ENCODE results near the gene WDR37.

DNA sequence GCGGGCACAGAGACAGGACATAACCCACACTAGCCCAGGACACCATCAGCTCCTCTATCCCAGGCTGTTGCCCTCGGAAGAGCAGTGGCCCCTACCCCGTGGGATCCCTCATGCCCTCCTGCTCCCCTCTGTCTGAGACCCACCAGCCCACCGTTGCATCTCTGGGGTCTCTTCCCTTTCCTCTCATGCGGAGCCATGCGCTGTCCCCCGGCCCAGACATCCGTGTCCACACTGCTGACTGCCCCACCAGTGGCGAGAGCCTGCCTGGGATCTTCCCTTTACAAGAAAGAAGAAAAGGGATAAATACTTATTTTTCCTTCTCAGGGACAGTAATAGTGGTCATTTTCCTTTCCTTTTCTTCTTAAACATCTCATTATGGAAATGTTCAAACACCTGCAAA is 115.4 kb downstream of the WDR37 start:
- no peak for TF ChIP-seq TAF1 (IDR thresholded peaks at IDR 0.05; ENCODE audit: low read depth)
- TF ChIP-seq EP300 (IDR thresholded peaks at IDR 0.05; ENCODE audit: borderline replicate concordance), result no peak
- no peak for TF ChIP-seq EGR1 (IDR thresholded peaks at IDR 0.05)
- no peak for TF ChIP-seq FOXM1 (IDR thresholded peaks at IDR 0.05; ENCODE audit: borderline replicate concordance, low read depth)
- TF ChIP-seq, protein P1, sequence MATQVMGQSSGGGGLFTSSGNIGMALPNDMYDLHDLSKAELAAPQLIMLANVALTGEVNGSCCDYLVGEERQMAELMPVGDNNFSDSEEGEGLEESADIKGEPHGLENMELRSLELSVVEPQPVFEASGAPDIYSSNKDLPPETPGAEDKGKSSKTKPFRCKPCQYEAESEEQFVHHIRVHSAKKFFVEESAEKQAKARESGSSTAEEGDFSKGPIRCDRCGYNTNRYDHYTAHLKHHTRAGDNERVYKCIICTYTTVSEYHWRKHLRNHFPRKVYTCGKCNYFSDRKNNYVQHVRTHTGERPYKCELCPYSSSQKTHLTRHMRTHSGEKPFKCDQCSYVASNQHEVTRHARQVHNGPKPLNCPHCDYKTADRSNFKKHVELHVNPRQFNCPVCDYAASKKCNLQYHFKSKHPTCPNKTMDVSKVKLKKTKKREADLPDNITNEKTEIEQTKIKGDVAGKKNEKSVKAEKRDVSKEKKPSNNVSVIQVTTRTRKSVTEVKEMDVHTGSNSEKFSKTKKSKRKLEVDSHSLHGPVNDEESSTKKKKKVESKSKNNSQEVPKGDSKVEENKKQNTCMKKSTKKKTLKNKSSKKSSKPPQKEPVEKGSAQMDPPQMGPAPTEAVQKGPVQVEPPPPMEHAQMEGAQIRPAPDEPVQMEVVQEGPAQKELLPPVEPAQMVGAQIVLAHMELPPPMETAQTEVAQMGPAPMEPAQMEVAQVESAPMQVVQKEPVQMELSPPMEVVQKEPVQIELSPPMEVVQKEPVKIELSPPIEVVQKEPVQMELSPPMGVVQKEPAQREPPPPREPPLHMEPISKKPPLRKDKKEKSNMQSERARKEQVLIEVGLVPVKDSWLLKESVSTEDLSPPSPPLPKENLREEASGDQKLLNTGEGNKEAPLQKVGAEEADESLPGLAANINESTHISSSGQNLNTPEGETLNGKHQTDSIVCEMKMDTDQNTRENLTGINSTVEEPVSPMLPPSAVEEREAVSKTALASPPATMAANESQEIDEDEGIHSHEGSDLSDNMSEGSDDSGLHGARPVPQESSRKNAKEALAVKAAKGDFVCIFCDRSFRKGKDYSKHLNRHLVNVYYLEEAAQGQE (IDR thresholded peaks at IDR 0.05; ENCODE audit: low read depth), result no peak
- TF ChIP-seq RAD21 (IDR thresholded peaks at IDR 0.05; ENCODE audit: low read depth), result no peak
- TF ChIP-seq NFIC (IDR thresholded peaks at IDR 0.05), result no peak
- no peak for TF ChIP-seq YY1 (IDR thresholded peaks at IDR 0.05; ENCODE audit: low read depth)
- no peak for TF ChIP-seq USF1 (IDR thresholded peaks at IDR 0.05)
- TF ChIP-seq, protein P2, sequence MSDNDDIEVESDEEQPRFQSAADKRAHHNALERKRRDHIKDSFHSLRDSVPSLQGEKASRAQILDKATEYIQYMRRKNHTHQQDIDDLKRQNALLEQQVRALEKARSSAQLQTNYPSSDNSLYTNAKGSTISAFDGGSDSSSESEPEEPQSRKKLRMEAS (IDR thresholded peaks at IDR 0.05), result no peak
- no peak for TF ChIP-seq CEBPB (IDR thresholded peaks at IDR 0.05)
- no peak for TF ChIP-seq CREB1 (IDR thresholded peaks at IDR 0.05; ENCODE audit: low read depth)

Data from Ishikawa (cell line).